NCI-H1436 treated with DMSO at 0.1 percent for 48 hours (cell line): Measurements from ENCODE around the gene CDC6.
A peak's percentile ranks its signal among the peaks of the same experiment; 100 is the strongest.

ENCODE experiments used
- DNase-seq: peaks from one replicate; lab custom pipeline; 2025; lab: John Stamatoyannopoulos, UW

CDC6 gene

GRCh38 chr17:40312131-40312731 is 24.6 kb downstream of the CDC6 start:
- no peak for DNase-seq

GRCh38 chr17:40312893-40313667 is 25.4 kb downstream of the CDC6 start:
- DNase-seq: no peak

DNA sequence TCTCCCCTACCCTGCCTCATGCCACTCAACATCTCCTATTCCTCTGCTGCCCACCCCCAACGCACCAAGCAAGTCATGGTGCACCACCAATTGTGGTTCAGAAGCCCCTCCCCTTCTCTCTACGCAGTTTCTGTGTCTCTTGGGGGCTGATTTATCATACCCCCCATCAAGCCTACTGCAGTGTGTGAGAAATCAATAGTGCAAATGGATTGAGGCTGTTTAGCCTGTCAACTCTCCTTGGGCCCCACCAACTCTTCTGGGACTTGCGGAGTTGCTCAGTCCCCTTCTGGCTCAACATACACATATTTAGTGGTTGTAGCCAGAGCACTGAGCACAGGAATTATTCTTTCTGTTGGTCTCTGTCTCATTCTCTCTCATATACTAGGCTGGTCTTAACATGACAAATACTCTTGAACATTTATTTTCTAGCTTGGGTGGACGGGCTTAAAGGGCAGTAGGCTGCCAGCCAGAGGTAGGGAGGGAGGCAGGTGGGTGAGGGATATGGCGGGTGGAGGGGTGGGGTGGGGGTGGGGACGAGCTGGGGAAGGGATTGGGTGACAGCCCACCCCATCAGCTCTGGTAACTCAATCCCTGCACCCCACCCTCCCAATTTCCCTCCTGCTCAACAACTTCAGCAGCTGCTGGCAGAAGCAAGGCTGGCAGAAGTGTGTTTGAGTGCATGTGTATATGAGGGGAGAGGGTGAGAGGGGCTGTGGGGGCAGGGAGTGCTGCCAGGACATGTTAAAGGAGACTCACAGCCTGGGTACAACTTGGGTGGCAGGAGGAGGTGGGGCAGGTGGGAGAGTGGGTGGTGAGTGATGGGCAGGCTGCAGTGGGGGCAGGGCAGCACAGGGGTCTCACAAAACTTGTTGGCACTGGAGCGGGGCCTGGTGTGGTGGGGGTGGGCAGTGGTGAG is 26.2 kb downstream of the CDC6 start:
- peak; percentile 64 for DNase-seq

DNA sequence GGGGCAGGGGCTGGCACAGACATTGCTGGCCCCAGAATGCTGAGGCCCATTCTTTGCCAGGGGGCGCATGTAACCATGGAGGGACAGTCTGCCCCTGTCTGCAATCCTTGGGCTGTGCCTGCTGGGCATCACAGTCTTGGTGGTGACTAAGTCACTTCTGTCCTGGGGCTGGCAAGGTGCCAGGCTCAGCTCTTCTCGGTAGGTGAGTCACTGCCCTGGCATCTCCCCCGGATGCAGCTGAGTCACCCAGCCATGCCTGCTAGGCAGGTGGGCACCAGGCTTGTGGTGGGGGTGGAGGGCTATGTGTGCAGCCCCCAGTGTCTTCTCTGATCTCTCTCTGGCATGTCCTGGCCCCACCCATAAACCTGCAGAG is 26.9 kb downstream of the CDC6 start:
- peak; percentile 82 for DNase-seq

DNA sequence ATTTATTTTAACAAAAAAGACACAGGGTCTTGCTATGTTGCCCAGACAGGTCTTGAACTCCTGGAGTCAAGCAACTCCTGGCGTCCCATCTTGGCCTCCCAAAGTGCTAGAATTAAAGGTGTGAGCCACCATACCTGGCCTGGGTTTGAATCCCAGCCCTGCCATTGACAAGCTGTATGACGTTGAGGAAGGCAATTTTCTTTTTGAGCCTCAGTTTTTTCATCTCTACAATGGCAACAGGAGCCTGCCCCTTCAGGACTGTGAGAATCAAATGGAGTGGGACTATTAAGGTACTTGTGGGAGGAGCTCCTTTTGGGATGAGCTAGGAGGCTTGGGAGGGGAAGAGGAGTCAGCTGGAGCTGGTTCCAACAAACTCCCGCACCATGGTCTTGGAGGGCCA is 27.5 kb downstream of the CDC6 start:
- no peak for DNase-seq

DNA sequence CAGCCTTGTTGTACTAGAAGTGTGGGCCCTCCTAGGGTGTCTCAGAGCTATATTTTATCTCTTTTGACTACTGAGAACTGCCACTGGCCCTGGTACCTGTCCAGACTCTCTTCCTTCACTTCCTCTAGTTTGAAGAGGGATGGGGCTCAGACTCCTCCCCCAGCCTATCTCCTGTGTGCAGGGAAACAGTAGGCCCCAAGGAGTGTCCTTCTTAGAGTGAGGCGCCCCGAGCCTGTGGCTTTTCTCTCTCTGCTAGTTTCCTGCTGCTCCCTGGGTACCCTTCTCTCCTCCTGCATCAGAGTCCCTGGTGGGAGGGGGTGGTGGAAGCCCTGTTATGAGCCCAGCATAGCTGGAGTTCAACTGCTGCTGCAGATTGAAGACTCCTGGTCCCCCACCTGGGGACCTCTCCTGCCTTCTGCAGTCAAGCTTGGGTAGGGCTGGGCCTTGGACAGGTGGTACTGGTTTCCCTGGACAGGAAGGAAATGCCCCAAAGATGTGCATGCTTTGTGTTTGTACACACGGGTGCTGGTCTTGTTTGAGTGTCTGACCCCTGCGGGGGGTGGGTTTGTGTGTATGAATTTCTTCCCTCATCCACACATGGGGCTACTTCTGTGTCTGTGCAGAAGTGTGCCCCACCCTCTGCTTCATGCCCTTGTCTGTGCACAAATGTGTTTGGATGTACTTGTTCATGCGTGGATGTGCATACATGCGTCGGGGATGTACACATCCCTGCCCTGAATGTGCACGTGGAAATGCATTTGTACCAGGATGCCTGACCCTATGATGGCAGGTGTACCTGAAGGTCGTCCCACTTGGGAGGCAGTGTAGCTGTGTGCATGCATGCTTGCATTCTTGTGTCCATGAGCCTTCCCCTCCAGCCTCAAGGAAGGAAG is 28.2 kb downstream of the CDC6 start:
- DNase-seq: no peak

DNA sequence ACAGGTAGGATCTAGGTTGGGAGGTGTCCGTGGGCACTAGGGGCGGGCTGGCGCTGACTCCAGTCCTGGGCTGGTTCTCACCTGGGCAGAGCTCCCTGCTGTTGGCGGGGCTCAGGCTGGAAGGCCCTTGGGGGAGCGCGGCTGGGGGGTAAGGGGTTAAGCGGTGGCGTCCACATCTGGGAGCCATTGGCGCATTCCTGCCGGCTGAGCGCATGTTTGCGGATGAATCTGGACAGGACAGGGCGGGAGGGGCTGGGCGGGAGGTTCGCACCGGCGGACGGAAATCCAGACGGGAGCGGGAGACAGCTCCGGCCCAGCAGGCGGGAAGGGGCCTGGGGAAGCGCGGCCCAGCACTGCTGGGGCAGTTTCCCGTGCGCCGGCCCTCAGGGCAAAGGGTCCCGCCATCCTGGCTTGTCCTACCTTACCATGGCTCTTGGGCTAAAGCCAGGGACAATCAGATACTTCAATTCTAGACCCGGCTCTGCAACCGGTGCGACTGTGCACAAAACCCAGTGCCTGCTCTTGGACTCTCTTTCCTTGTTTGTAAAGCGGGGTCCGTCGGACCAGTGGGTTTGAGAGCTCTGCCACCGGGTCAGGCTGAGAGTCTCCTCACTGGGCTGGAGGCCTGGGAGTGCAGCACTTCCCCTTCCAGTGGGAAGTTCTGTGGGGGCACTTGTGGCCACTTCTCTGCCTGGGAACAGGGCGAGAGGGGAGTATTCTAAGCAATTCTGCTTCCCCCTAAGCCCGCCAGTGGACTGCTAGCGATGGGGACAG is 29.1 kb downstream of the CDC6 start:
- no peak for DNase-seq

- no peak for DNase-seq
These were observed 29.7 kb downstream of the CDC6 start for GRCh38 chr17:40317345-40317873.

DNA sequence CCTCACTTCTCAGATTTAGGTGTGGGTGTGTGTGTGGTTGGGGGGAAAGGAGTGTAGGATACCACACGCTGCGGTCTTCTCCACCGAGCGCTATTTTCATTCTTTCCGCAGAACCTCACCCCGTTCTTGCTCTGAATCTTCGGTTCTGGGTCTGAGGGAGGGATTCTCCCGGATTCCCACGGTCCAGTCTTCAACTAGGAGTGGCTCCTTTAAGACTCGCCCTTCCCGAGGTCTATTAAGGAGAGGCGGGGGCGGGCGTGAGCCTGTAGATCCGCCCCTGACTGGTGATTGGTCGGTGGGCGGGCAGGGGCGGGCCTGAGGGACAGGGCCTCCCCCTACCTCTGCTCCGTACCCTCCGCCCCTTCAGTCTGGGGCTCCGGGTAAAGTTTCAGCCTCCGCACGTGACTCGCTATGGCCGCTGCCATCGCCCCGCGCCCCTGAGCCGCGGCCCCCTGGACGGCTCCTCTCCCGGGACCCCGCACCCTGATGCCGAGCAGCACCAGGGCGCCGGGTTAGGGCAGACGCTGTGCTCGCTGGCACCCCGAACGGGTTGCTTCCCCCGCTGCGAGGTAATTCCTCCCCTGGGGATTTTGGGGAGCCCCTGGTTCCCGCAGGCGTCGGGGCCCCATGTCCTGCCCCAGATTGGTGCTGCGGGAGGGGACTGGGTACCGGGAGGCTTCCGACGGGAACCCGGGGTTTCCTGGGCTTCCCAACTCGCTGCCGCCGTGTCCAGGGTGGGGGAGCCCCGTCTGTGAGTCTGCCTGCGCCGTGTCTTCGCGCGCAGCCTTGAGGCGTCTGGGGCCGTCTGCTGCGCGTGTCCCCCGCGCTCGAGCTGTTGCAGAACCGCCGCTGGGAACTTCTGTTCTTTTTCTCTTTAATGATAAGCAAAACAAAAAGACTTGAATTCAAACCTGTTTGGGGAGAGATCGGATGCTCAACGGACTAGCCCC is 30.5 kb downstream of the CDC6 start:
- DNase-seq: peak; percentile 85

- no peak for DNase-seq
These were observed 31.2 kb downstream of the CDC6 start for GRCh38 chr17:40318830-40319391.

- DNase-seq: no peak
These were observed 32.2 kb downstream of the CDC6 start for GRCh38 chr17:40319651-40320540.

DNA sequence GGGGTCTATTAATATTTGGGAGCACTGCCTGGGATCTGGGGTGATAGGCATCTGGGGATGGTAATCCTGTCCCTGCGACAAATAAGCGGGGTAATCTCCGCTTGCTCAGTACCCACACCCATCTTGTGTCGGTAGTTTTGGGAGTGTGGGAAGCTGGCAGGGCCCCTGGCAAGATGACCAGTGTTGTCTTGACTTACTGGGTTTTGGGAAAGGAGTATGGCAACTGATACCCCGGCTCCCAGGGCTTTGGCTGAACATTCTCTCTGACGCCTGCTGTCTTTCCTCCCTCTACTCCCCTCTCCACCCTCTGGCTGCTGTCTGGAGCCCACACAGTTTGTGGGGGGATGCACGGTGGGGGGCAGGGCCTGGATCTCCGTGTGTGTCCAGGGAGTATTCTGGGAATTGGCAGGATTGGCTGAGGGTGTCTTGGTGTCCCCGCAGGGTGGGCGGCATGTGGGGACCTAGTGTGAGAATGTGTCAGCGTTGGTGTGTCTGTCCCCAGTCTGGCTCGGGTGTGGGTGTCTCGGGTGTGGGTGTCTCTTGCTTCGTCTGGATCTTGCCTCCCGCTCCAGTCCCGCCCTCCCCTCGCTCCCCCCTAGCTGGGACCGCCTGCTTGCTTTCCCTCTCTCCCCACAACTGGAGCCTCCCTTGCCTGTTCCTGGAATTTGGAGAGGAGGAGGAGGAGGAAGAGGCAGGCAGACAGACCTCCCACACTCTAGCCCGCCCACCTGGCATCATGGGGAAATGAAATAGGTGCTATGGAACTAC is 33.3 kb downstream of the CDC6 start:
- no peak for DNase-seq

DNA sequence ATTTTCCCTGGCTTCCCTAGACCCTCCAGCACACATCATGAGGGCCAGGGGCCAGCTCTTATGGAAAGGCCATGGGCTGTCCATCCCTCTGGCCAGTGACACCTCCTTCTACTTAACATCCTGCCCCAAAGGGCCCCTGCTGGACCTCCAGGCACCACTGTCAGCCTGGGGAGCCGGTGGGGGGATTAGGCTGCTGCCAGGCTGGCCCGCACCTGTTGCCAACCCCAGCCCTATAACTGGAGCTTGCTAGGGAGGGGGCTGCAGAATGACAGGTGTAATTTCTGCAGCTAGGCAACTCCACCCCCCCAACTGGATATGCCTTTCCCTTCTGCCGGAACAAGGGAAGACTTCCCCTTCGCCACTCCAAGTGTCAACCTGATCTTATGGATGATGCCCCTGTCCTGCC is 33.8 kb downstream of the CDC6 start:
- no peak for DNase-seq

DNA sequence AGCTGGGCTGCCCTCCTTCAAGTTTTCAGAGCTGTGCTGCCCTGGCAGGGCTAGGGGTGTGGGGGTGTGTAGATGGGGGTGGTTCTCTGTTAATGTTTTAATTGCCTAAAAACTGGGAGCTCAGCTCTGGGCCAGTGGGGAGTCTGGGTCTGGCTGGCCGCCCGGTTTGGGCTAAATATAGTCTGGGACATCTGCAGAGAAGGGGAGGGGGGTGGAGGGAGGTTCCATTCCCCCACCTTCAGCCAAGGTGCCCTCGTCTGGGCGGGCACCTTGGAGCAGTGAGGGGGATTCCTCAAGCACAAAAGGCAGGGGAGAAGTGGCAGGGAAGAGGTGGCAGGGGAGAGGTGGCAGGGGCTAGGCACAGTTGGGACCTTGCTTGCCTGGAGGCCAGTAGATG is 34.3 kb downstream of the CDC6 start:
- no peak for DNase-seq

DNA sequence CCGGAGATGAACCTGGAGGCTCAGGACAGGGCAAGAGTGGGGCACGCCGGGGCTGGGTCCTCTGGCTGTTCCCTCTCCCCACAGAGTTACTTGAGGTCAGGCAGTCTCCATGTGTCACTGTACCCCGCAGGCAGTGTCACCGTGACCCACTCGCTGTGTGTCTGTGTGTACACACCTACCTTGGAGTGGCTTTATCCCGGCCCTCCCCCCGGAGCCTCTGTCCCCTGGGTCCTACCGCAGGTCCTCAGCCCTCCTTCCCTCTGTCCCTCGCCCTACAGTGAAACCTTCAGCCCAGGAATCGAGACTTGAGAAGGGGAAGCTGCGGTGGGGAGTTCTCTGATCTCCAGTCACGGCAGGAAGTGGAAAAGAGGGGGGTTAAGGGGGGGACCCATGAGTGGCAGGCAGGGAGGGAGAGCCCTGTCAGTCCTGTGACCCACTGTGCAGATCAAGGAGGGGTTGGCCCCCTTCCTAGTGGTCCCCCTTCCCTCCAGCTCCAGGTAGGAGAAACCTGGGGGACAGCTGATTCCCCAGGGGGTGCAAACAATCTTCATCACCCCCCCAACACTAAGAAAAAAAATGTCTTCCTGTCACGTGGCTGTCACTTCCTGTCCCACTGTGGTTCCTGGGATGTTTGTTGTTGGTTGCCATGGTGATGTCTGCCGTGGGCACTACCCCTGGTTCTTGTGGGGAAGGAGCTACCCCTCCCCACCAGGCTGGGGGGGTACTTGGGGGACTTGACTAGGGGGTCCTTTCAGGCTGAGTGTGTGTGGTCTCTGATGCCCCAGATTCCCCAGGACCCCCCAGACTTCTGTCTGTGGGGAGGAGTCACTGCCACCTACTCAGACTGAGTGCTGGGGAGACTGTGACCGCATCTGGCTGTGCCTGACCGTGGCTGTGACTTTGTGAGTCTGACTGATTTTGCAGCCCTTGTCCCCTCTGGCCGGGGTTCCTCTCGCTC is 35.0 kb downstream of the CDC6 start:
- DNase-seq: no peak
